Gastroesophageal sphincter (tissue), 3 donors: ENCODE results near the gene DEFB129.

Experiments
- CTCF ChIP-seq, 4 experiments: fragments of 200-600 bp in 2 of 4; fragments of 450-650 bp in 2 of 4; sonication (generic) in 1 of 4; IDR thresholded peaks; one replicate each; pipeline ENCODE4 v1.5.1; 2017 to 2019; ENCODE audit warnings: antibody characterized with exemption in 4 of 4, mild to moderate bottlenecking in 2 of 4, moderate library complexity in 2 of 4
- EP300 ChIP-seq: sonication (generic); formaldehyde crosslinking; IDR thresholded peaks from one replicate; pipeline ENCODE4 v1.6.1; 2017; ENCODE audit warnings: antibody characterized with exemption, mild to moderate bottlenecking
- POLR2A ChIP-seq, 2 donors: fragments of 450-650 bp; IDR thresholded peaks; one replicate each; pipeline ENCODE4 v1.6.1; 2017; ENCODE audit warnings: antibody characterized with exemption in 2 of 2, mild to moderate bottlenecking in 2 of 2, moderate library complexity in 1 of 2
- POLR2AphosphoS5 ChIP-seq: sonication (generic); formaldehyde crosslinking; IDR thresholded peaks from one replicate; pipeline ENCODE4 v1.6.1; 2017; ENCODE audit warnings: antibody characterized with exemption

GRCh38 chr20:237489-237888 lies 10.4 kb downstream of the DEFB129 start:
- no peak for TF ChIP-seq CTCF (IDR thresholded peaks at IDR 0.05)
- TF ChIP-seq POLR2A (IDR thresholded peaks at IDR 0.05), result no peak
- no peak for TF ChIP-seq EP300
- TF ChIP-seq POLR2AphosphoS5, result no peak
